Measurements from ENCODE around the gene MRPS35. TPM values are rescaled to one million over a fixed set of nuclear protein-coding genes. Genes with fewer than 3 reads are reported as not detected.

The MRPS35 gene
- 46.0 TPM for total RNA-seq

DNA sequence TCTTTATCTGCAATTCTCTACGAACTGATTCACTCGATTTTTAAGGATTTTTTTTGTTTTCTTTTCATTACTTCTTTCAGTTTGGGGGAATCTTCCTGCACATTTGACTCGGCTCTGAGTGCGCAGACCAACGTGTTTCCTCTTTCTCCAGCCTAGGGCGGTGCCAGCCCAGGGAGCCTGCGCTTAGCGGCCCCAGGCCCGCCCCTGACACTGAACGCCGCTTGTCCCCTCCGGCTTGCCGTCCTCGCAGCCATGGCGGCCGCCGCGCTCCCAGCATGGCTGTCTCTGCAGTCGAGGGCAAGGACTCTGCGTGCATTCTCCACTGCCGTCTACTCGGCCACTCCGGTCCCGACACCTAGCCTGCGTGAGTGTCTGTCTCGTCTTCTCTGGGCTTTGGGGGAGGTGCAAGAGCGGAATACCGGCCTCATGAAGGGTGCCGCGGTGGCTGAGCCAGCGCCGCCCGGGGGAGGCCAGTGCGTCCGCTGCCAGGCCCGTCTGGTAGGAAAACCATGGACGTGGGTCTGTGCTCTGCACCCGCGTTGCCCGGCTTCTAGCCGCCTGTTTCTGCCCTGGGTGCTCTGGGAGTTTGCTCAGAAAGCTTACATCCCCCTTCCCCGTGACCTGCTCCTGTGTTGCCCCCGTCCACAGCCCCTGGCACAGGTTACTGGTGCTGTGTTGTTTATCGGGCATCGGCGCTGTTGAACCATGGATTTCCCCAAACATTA, at the start of gene MRPS35:
Gene MRPS35, plus strand, starts transcription at position 241 of the 725 bp plus-strand sequence. Its CDS starts 12 bp downstream, at position 253.

DNA sequence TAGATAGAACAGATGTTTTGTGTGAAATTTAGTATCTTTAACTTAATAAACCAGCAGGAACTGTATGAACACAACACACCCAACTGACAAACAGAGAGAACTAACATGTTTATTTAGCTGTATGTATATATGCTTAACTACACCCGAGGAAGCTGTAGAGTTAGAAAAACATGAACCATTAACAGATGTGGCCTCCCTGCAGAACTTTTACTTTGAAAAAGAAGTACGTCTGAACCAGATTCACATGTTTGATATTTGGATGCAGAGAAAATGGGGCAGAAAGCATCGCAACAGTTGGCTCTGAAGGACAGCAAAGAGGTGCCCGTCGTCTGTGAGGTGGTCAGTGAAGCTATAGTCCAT, 14.4 kb upstream of the MRPS35 start, which contains the start of gene REP15:
Gene REP15, plus strand, starts transcription at position 155 of the 360 bp plus-strand sequence. Its CDS starts 116 bp downstream, at position 271.

DNA sequence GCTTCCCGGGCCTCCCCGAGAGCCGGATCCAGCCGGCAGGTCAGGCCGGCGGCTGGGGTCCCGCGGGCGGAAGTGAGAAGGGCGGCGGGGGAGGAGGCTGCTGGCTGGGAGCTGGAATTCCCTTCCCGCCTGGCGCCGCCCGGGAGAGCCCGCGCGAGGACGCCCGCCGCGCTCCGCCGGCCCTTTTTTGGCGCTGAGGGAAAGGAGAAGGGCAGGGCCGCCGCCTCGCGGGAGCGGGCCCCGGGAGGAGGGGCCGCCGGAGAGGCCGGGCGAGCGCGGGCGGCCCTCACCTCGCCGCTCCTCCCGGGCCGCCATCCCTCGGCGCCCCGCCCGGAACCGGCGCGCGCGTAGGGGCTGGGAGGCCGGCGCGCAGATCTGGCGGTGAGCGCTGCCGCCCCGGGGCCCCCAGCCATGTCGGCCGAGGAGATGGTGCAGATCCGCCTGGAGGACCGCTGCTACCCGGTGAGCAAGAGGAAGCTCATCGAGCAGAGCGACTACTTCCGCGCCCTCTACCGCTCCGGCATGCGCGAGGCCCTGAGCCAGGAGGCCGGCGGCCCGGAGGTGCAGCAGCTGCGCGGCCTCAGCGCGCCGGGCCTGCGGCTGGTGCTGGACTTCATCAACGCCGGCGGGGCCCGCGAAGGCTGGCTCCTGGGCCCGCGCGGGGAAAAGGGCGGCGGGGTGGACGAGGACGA, 69.4 kb downstream of the MRPS35 start, which contains the start of the genes KLHL42 and MANSC4:
Gene KLHL42, plus strand, starts transcription at position 314 of the 692 bp plus-strand sequence. Its CDS starts 98 bp downstream, at position 412.
Gene MANSC4, minus strand, starts transcription at position 317 of the 692 bp plus-strand sequence. CDS start 8,960 bp downstream, outside the sequence.

Small RNA genes lying within 50 kb of the gene (small RNA-seq; reads per million reads assigned to genes)
- not detected for gene RF00019 (ENCODE audit: low replicate concordance)

Other genes with a start within 250 kb of the MRPS35 start
- gene PPFIBP1, start 186.6 kb upstream of the MRPS35 start, total RNA-seq = 164 TPM
- gene REP15, start 14.4 kb upstream of the MRPS35 start, total RNA-seq = 4.7 TPM
- gene KLHL42, start 69.4 kb downstream of the MRPS35 start, total RNA-seq = 92.0 TPM
- gene MANSC4, start 69.4 kb downstream of the MRPS35 start, total RNA-seq = 0.63 TPM

Data from parietal lobe (tissue), 2 donors.